BLaER1 (cell line): Measurements from ENCODE around the gene TAS1R2.

Experiments
- H3K27ac ChIP-seq: shearing (Covaris generic); formaldehyde crosslinking; 2 replicates; pipeline ENCODE4 v1.8.1; 2022
- H3K27me3 ChIP-seq: shearing (Covaris generic); formaldehyde crosslinking; 2 replicates; pipeline ENCODE4 v1.8.1; 2022
- H3K36me3 ChIP-seq: shearing (Covaris generic); formaldehyde crosslinking; 2 replicates; pipeline ENCODE4 v1.8.1; 2022
- H3K4me1 ChIP-seq: shearing (Covaris generic); formaldehyde crosslinking; 2 replicates; pipeline ENCODE4 v1.8.1; 2022
- H3K4me2 ChIP-seq: shearing (Covaris generic); formaldehyde crosslinking; 2 replicates; pipeline ENCODE4 v1.8.1; 2022
- H3K4me3 ChIP-seq: shearing (Covaris generic); formaldehyde crosslinking; 2 replicates; pipeline ENCODE4 v1.8.1; 2022
- H3K9ac ChIP-seq: shearing (Covaris generic); formaldehyde crosslinking; 2 replicates; pipeline ENCODE4 v1.8.1; 2022
- H3K9me3 ChIP-seq: shearing (Covaris generic); formaldehyde crosslinking; 2 replicates; pipeline ENCODE4 v1.8.1; 2022
- H4K20me1 ChIP-seq: shearing (Covaris generic); formaldehyde crosslinking; 2 replicates; pipeline ENCODE4 v1.8.1; 2022
- Cebpa-rat ChIP-seq: shearing (Covaris generic); IDR thresholded peaks from 2 replicates; pipeline ENCODE4 v1.8.1; 2022

The TAS1R2 gene

GRCh38 chr1:18859560-18859959, at the start of gene TAS1R2:
Gene TAS1R2, minus strand, starts transcription at chr1:18859660. Its CDS starts 0 bp downstream, at chr1:18859660.
- Histone ChIP-seq H4K20me1 (no peaks in the 10 kb centered on the region), H3K4me1 (peaks cover 21% of the 10 kb centered on the region), H3K4me2 (no peak within 1 kb of the TSS), H3K27me3 (no peaks in the 10 kb centered on the region), H3K9ac (no peak within 1 kb of the TSS), H3K4me3 (no peak within 1 kb of the TSS), H3K27ac (no peak within 1 kb of the TSS), H3K36me3 (no peaks in the 10 kb centered on the region), H3K9me3 (no peaks in the 10 kb centered on the region)
- no peak for TF ChIP-seq Cebpa-rat

- H3K4me2 ChIP-seq: peak overlapping the region; percentile 99
- no peaks in the 10 kb centered on the region for H3K27me3 ChIP-seq
- peak overlapping the region; percentile 59 for H3K4me3 ChIP-seq
- H3K4me1 ChIP-seq: peaks cover 89% of the 10 kb centered on the region
- peak overlapping the region; percentile 87 for H3K9ac ChIP-seq
- H4K20me1 ChIP-seq: no peaks in the 10 kb centered on the region
- TF ChIP-seq Cebpa-rat: no peak
- peak overlapping the region; percentile 98 for H3K27ac ChIP-seq
- peaks cover 13% of the 10 kb centered on the region for H3K9me3 ChIP-seq
- H3K36me3 ChIP-seq: peaks cover 35% of the 10 kb centered on the region
Measured at GRCh38 chr1:18907917-18908845, 48.7 kb upstream of the TAS1R2 start.

GRCh38 chr1:18907021-18907916, 47.8 kb upstream of the TAS1R2 start:
- Histone ChIP-seq H3K4me1 (peaks cover 84% of the 10 kb centered on the region), H3K27ac (peak overlapping the region; percentile 98), H3K9me3 (peaks cover 13% of the 10 kb centered on the region), H3K27me3 (no peaks in the 10 kb centered on the region), H3K36me3 (peaks cover 28% of the 10 kb centered on the region), H3K9ac (peak overlapping the region; percentile 87), H3K4me2 (peak overlapping the region; percentile 99), H3K4me3 (peak overlapping the region; percentile 59), H4K20me1 (no peaks in the 10 kb centered on the region)
- TF ChIP-seq Cebpa-rat: no peak

- H3K36me3 ChIP-seq: peaks cover 5% of the 10 kb centered on the region; the same call in 1 of the 2 replicates
- peaks cover 87% of the 10 kb centered on the region for H3K4me1 ChIP-seq
- no peak for TF ChIP-seq Cebpa-rat
- no peaks in the 10 kb centered on the region for H3K27me3 ChIP-seq
- peak overlapping the region; percentile 99 for H3K27ac ChIP-seq
- H3K4me2 ChIP-seq: peak overlapping the region; percentile 99
- no peaks in the 10 kb centered on the region for H3K9me3 ChIP-seq
- H3K4me3 ChIP-seq: peak overlapping the region; percentile 95
- H4K20me1 ChIP-seq: peaks cover 19% of the 10 kb centered on the region; the same call in 1 of the 2 replicates
- peak overlapping the region; percentile 97 for H3K9ac ChIP-seq
Measured at GRCh38 chr1:18903291-18903756, 43.9 kb upstream of the TAS1R2 start.

GRCh38 chr1:18902523-18903290, 43.2 kb upstream of the TAS1R2 start, which contains the start of gene ALDH4A1:
Gene ALDH4A1, minus strand, starts transcription at chr1:18902555. Its CDS starts 32 bp downstream, at chr1:18902523.
- H3K27me3 ChIP-seq: no peaks in the 10 kb centered on the region
- H4K20me1 ChIP-seq: peaks cover 21% of the 10 kb centered on the region; the same call in 1 of the 2 replicates
- H3K4me2 ChIP-seq: peak within 1 kb of the TSS; percentile 99
- H3K4me3 ChIP-seq: peak within 1 kb of the TSS; percentile 95
- H3K9me3 ChIP-seq: no peaks in the 10 kb centered on the region
- peak within 1 kb of the TSS; percentile 99 for H3K27ac ChIP-seq
- no peak for TF ChIP-seq Cebpa-rat
- H3K36me3 ChIP-seq: peaks cover 11% of the 10 kb centered on the region
- peak within 1 kb of the TSS; percentile 97 for H3K9ac ChIP-seq
- peaks cover 83% of the 10 kb centered on the region for H3K4me1 ChIP-seq

GRCh38 chr1:18901952-18902522, 42.6 kb upstream of the TAS1R2 start:
- Histone ChIP-seq H3K4me1 (peaks cover 76% of the 10 kb centered on the region), H3K27me3 (no peaks in the 10 kb centered on the region), H4K20me1 (peaks cover 21% of the 10 kb centered on the region; the same call in 1 of the 2 replicates), H3K36me3 (peaks cover 18% of the 10 kb centered on the region), H3K9ac (peak overlapping the region; percentile 97), H3K27ac (peak overlapping the region; percentile 99), H3K4me2 (peak overlapping the region; percentile 99), H3K4me3 (peak overlapping the region; percentile 95), H3K9me3 (no peaks in the 10 kb centered on the region)
- TF ChIP-seq Cebpa-rat: no peak

GRCh38 chr1:18901147-18901951, 41.9 kb upstream of the TAS1R2 start:
- no peak overlapping the region for H3K27ac ChIP-seq
- H3K9ac ChIP-seq: peak overlapping the region; percentile 97
- peak overlapping the region; percentile 99 for H3K4me2 ChIP-seq
- peaks cover 69% of the 10 kb centered on the region for H3K4me1 ChIP-seq
- H3K27me3 ChIP-seq: no peaks in the 10 kb centered on the region
- peaks cover 21% of the 10 kb centered on the region; the same call in 1 of the 2 replicates for H4K20me1 ChIP-seq
- H3K36me3 ChIP-seq: peaks cover 23% of the 10 kb centered on the region
- TF ChIP-seq Cebpa-rat: no peak
- H3K4me3 ChIP-seq: peak overlapping the region; percentile 95
- H3K9me3 ChIP-seq: no peaks in the 10 kb centered on the region

GRCh38 chr1:18900303-18900841, 40.9 kb upstream of the TAS1R2 start:
- peaks cover 59% of the 10 kb centered on the region for H3K4me1 ChIP-seq

More at GRCh38 chr1:18900303-18900841, 40.9 kb upstream of the TAS1R2 start:
- H3K4me2 ChIP-seq: peak overlapping the region; percentile 99
- H3K4me3 ChIP-seq: no peak overlapping the region
- no peaks in the 10 kb centered on the region for H3K9me3 ChIP-seq
- H3K36me3 ChIP-seq: peaks cover 33% of the 10 kb centered on the region
- no peak overlapping the region for H3K9ac ChIP-seq
- no peak for TF ChIP-seq Cebpa-rat
- H4K20me1 ChIP-seq: peaks cover 21% of the 10 kb centered on the region; the same call in 1 of the 2 replicates
- no peaks in the 10 kb centered on the region for H3K27me3 ChIP-seq
- H3K27ac ChIP-seq: no peak overlapping the region
